Urinary bladder (tissue), 4 donors: ENCODE data around the gene C2CD3. TPM values are rescaled to one million over a fixed set of nuclear protein-coding genes. Genes with fewer than 3 reads are reported as not detected.
"Not testable (repeated sequence)": the region's sequence is repeated elsewhere in the genome, so short reads cannot be mapped to it uniquely, and the experiment has no call there.

ENCODE experiments used
- DNase-seq: peaks from one replicate; pipeline ENCODE4 v3.0.0-alpha.2; 2015; ENCODE audit errors: extremely low spot score
- H3K27ac ChIP-seq: one replicate; pipeline ENCODE4 v1.5.1; 2013; ENCODE audit warnings: low read depth, mild to moderate bottlenecking, moderate library complexity
- H3K36me3 ChIP-seq: one replicate; pipeline ENCODE4 v1.6.1; 2013; ENCODE audit warnings: mild to moderate bottlenecking, moderate library complexity; ENCODE audit not compliant: insufficient read depth
- H3K4me1 ChIP-seq: one replicate; pipeline ENCODE4 v1.6.1; 2013; ENCODE audit warnings: mild to moderate bottlenecking, moderate library complexity; ENCODE audit not compliant: insufficient read depth
- H3K4me3 ChIP-seq: one replicate; pipeline ENCODE4 v1.5.1; 2013; ENCODE audit warnings: low read depth, low read length
- WGBS: extraction: QIAGEN DNeasy Blood & Tissue Kit; methylation state at CpG from one replicate; pipeline ENCODE4 v1.1.7; 2013; 5-methylcytosine and 5-hydroxymethylcytosine counted together
- polyA plus RNA-seq: library from polyadenylated mRNA; stranded (reverse); fragments of 200-250 nt; gene quantifications from one replicate; pipeline ENCODE4 v1.2.3, GENCODE V29; 2013
- total RNA-seq: library from RNA; depleted of rRNA; stranded (reverse); fragments of >200 nt; gene quantifications from one replicate; pipeline ENCODE4 v1.2.3, GENCODE V29; 2014
- donor health status: healthy with polysubstance abuse.
- donor health status: healthy.

The C2CD3 gene
- total and polyA plus RNA-seq, 2 donors, result 9.8 to 19.5 TPM

- not testable (repeated sequence) for H3K27ac ChIP-seq, DNase-seq, H3K4me1 ChIP-seq, H3K36me3 ChIP-seq, H3K4me3 ChIP-seq
- WGBS, result 97% methylated on average over 5 of the region's 5 CpGs
Observed at GRCh38 chr11:74120260-74121035, 50.4 kb downstream of the C2CD3 start.

DNA sequence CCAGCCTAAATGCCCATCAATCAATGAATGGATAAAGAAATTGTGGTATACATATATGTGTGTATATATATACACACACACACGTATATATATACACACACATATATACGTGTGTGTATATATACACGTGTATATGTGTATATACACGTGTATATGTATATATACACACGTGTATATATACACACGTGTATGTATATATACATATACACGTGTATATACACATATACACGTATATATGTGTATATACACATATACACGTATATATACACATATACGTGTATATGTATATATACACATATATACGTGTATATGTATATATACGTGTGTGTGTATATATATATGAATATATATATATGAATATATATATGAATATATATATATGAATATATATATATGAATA is 54.1 kb downstream of the C2CD3 start:
- H3K27ac ChIP-seq, result no peak overlapping the region
- peaks cover 2% of the 10 kb centered on the region for H3K36me3 ChIP-seq
- H3K4me3 ChIP-seq, result no peak overlapping the region
- DNase-seq, result no peak
- no peaks in the 10 kb centered on the region for H3K4me1 ChIP-seq
- WGBS, result 94% methylated on average over 12 of the region's 12 CpGs

DNA sequence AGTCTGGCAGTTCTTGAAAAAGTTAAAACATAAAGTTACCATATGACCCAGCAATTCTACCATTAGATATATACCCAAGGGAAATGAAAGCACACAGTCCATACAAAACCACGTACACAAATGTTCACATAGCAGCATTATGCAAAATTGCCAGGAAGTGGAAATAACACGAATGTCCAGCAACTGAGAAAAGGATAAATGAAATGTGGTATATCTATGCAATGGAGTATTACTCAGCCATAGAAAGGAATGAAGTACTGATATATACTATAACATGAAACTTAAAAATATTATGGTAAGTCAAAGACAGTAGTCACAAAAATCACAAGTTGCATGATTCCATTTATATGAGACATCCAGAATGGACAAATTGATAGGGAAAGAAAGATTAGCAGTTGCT is 57.9 kb downstream of the C2CD3 start:
- no peak for DNase-seq
- Histone ChIP-seq H3K4me1 (no peaks in the 10 kb centered on the region), H3K27ac (no peak overlapping the region), H3K4me3 (no peak overlapping the region), H3K36me3 (peaks cover 6% of the 10 kb centered on the region)
- WGBS, result 93% methylated on average over 2 of the region's 2 CpGs

DNA sequence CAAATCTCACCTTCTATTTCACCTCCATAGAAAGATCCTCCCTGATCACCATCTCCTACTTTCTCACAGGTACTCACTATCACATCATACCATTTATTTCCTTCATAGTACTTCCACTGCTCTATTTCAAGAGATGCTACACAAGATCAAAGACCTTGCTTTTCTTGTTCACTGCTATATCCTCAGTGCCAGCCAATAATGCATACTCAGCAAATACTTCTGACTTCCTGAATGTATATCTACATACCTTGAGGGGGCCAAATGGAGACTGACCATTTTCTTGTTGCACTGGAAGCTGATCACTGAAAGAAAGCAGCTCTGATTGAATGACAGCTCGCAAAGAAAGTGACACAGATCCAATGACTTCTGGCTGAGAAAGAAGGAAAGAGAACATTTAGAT is 64.7 kb downstream of the C2CD3 start:
- no peak overlapping the region for H3K27ac ChIP-seq
- DNase-seq, result no peak
- no peak overlapping the region for H3K4me3 ChIP-seq
- no peaks in the 10 kb centered on the region for H3K4me1 ChIP-seq
- WGBS, result 94% methylated on average over 1 of the region's 1 CpG
- H3K36me3 ChIP-seq, result peaks cover 12% of the 10 kb centered on the region

DNA sequence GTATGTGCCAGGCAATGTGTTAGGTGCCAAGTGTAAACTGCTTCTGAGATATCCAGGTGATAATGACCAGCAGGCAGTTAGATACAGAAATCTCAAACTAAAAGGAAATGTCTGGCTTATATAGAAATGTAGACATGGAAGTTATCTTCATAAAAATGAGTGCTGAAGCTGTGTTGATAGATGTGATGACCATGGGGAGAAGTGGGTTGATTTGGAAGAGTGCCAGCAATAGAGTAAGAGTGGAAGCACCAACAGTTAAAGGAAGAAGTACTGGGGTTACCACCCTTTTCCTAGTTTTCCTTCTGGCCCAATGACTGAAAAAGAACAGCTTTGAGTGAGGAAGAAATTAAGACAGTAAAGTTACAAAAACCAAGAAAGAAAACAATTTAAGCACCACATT is 68.5 kb downstream of the C2CD3 start:
- Histone ChIP-seq H3K36me3 (peaks cover 8% of the 10 kb centered on the region), H3K27ac (no peak overlapping the region), H3K4me3 (no peak overlapping the region), H3K4me1 (peaks cover 1% of the 10 kb centered on the region)
- DNase-seq, result no peak

- no peak for DNase-seq
- peaks cover 10% of the 10 kb centered on the region for H3K36me3 ChIP-seq
- 92% methylated on average over 1 of the region's 1 CpG for WGBS
Observed at GRCh38 chr11:74100735-74101134, 70.1 kb downstream of the C2CD3 start.

DNA sequence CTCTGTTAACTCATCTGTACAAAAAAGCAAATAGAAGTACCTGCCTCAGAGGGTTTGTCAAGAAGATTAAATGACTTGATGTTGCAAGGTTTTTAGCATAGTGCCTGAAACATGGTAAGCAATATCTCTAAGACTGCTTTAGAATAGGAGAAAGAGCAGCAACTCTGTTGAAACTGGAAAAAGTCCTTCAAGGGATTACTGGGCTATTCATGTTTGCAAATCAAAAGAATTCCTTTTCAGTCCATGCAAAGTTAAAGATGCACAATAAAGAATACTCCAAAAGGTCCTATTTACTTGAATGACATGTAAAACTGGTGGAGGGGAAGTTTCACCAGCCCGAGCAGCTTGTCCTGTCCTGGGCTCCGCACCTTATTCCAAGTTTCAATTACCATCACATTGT is 70.6 kb downstream of the C2CD3 start:
- Histone ChIP-seq H3K4me3 (no peak overlapping the region), H3K4me1 (peaks cover 1% of the 10 kb centered on the region), H3K36me3 (peaks cover 7% of the 10 kb centered on the region), H3K27ac (no peak overlapping the region)
- no peak for DNase-seq
- WGBS, result 97% methylated on average over 2 of the region's 2 CpGs

More at GRCh38 chr11:74100735-74101134, 70.1 kb downstream of the C2CD3 start:
- no peak overlapping the region for H3K4me3 ChIP-seq
- H3K4me1 ChIP-seq, result peaks cover 1% of the 10 kb centered on the region
- H3K27ac ChIP-seq, result no peak overlapping the region

DNA sequence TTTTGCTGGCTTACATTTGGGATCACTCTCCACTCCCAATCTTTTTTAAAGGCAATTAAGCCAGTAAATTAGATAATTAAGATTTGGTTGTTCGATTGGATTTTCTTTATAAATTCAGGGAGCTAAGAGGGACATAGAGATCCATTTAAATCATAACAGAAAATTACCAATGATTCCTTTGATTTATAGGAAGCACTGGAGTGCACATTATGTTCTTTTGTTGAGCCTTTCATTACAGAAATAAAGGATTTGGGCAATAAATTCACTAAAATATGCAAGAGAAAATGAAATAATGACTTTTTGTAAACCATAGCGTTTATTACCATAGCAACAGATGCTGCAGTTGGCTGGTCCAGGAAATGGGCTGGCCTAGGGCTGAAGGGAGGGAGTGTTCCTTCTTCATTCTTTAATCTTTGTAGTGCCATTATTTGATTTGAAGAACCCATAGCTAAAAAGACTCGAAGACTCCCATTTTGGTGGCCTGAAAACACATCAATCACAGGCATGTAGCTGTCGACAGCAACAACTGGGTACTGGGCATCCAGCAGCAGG is 73.0 kb downstream of the C2CD3 start:
- H3K36me3 ChIP-seq, result peaks cover 2% of the 10 kb centered on the region
- H3K4me1 ChIP-seq, result peaks cover 1% of the 10 kb centered on the region
- no peak overlapping the region for H3K27ac ChIP-seq
- DNase-seq, result no peak
- 84% methylated on average over 4 of the region's 4 CpGs for WGBS
- no peak overlapping the region for H3K4me3 ChIP-seq

- 93% methylated on average over 4 of the region's 4 CpGs for WGBS
- no peaks in the 10 kb centered on the region for H3K4me1 ChIP-seq
- no peak overlapping the region for H3K4me3 ChIP-seq
- peaks cover 10% of the 10 kb centered on the region for H3K36me3 ChIP-seq
- no peak for DNase-seq
- H3K27ac ChIP-seq, result no peak overlapping the region
Observed at GRCh38 chr11:74094393-74094792, 76.4 kb downstream of the C2CD3 start.

DNA sequence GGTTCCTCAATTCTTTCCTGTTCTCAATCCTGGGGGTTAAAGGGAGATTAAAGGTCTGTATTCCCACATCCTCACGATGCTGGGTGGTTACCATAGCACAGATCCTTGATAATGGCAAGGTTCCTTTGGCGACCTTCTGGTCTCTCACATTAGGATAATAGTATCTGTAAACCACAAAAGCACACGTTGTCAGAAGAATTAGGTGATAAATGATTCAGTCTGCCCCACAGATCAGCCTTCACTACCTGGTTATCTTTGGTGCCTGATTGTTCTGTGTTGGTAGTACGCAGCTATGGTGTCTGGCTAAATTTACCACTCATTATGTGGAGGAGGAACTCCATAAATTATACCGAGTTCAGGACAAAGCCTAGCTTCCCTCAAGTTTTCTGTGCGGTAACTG is 78.4 kb downstream of the C2CD3 start:
- H3K27ac ChIP-seq, result no peak overlapping the region
- peaks cover 12% of the 10 kb centered on the region for H3K36me3 ChIP-seq
- no peak overlapping the region for H3K4me3 ChIP-seq
- DNase-seq, result no peak
- 80% methylated on average over 6 of the region's 6 CpGs for WGBS
- no peaks in the 10 kb centered on the region for H3K4me1 ChIP-seq

DNA sequence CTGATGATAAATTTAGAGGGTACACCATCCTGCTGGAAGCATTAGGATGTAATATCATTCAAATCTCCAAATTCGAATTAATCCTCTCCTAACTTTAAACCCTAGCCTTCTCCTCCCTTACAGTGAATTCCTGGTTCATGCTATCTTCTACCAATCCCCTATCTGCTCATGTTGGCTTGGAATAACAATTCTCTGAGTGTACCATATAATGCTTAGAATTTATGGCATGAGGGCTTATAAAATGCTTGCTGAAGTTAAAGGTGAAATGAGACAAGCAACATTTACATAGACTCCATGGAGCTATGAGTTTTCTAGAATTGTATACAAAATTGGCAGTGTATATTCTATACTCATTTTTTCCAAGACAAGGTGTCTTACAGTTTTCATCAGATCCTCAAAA is 79.3 kb downstream of the C2CD3 start:
- Histone ChIP-seq H3K4me1 (no peaks in the 10 kb centered on the region), H3K4me3 (no peak overlapping the region), H3K36me3 (peaks cover 15% of the 10 kb centered on the region), H3K27ac (no peak overlapping the region)
- DNase-seq, result no peak
- WGBS, result 92% methylated on average over 1 of the region's 1 CpG

DNA sequence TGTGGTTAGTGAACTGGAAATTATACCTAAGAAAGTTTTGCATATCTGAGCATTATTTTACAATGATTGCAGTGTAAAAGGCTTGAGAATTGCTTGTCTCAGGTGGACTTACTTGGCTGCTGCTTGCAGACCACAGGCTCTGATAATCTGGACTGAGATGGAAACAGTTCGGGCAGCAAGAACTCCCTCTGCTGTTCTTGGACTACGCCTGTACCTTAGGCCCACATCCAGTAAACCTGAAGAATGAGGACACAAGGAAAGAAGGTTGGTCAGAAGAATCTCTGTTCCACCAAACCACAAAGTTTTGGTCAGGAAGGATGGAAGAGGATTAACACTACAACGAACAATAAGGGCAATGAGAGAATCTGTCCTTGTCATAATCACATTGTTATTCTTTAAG is 80.1 kb downstream of the C2CD3 start:
- no peak overlapping the region for H3K4me3 ChIP-seq
- peaks cover 13% of the 10 kb centered on the region for H3K36me3 ChIP-seq
- no peaks in the 10 kb centered on the region for H3K4me1 ChIP-seq
- no peak for DNase-seq
- H3K27ac ChIP-seq, result no peak overlapping the region
- WGBS, result 79% methylated on average over 3 of the region's 3 CpGs

- peaks cover 11% of the 10 kb centered on the region for H3K36me3 ChIP-seq
- H3K4me1 ChIP-seq, result no peaks in the 10 kb centered on the region
- WGBS, result 73% methylated on average over 5 of the region's 5 CpGs
- H3K4me3 ChIP-seq, result no peak overlapping the region
- no peak overlapping the region for H3K27ac ChIP-seq
- DNase-seq, result no peak
Observed at GRCh38 chr11:74086242-74086884, 84.4 kb downstream of the C2CD3 start.

DNA sequence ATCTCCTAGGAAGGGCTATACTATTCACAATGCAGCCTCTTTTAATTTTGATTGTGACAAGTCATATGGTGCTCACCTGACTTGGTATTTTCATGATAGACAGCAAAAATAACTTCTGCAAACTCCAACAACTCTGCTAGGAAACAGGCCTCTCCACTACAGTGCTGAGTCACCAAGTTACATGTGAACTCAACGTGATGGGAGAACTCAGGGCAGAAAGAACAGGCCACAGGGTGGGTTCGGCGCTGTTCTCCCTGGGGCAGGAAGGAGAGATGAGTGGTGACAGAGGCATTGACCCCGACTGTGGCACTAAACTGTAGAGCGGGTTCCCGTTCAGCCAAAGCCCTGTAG is 85.3 kb downstream of the C2CD3 start:
- DNase-seq, result no peak
- 89% methylated on average over 6 of the region's 6 CpGs for WGBS
- Histone ChIP-seq H3K27ac (no peak overlapping the region), H3K36me3 (peaks cover 9% of the 10 kb centered on the region), H3K4me1 (no peaks in the 10 kb centered on the region), H3K4me3 (no peak overlapping the region)
